Osteoblast (primary cell): ENCODE data around the gene RNGTT. TPM values are rescaled to one million over a fixed set of nuclear protein-coding genes. Genes with fewer than 3 reads are reported as not detected.
"Not testable (repeated sequence)": the region's sequence is repeated elsewhere in the genome, so short reads cannot be mapped to it uniquely, and the experiment has no call there.

Experiments used
- DNase-seq: peaks from one replicate; pipeline ENCODE4 v3.0.0; 2011; ENCODE audit warnings: low spot score, mixed read lengths; ENCODE audit not compliant: insufficient read length; ENCODE audit errors: missing footprints
- H2AFZ ChIP-seq: 2 replicates; pipeline ENCODE4 v1.6.0; 2011; ENCODE audit warnings: mild to moderate bottlenecking, low read length
- H3K27ac ChIP-seq: 2 replicates; pipeline ENCODE4 v1.5.1; 2011; ENCODE audit warnings: mild to moderate bottlenecking, low read depth, low read length, moderate library complexity
- H3K27me3 ChIP-seq: 2 replicates; pipeline ENCODE4 v1.6.0; 2012; ENCODE audit warnings: mild to moderate bottlenecking, control low read depth, inconsistent platforms, low read length, moderate library complexity; ENCODE audit not compliant: insufficient read depth
- H3K36me3 ChIP-seq: 2 replicates; pipeline ENCODE4 v1.5.1; 2011; ENCODE audit warnings: mild to moderate bottlenecking, low read length, control low read depth, moderate library complexity; ENCODE audit not compliant: insufficient read depth
- H3K4me1 ChIP-seq: 2 replicates; pipeline ENCODE4 v1.5.1; 2011; ENCODE audit warnings: mild to moderate bottlenecking, low read length, control low read depth, moderate library complexity; ENCODE audit not compliant: insufficient read depth
- H3K4me2 ChIP-seq: 2 replicates; pipeline ENCODE4 v1.6.0; 2011; ENCODE audit warnings: mild to moderate bottlenecking, low read length; ENCODE audit not compliant: insufficient read depth
- H3K4me3 ChIP-seq: fragments of 200-600 bp; sonication (generic); 3 replicates; pipeline ENCODE4 v1.5.1; 2012; ENCODE audit warnings: mild to moderate bottlenecking, low read length, inconsistent platforms; ENCODE audit not compliant: insufficient read depth
- H3K79me2 ChIP-seq: 2 replicates; pipeline ENCODE4 v1.6.0; 2012; ENCODE audit warnings: mild to moderate bottlenecking, low read length, control low read depth, inconsistent platforms; ENCODE audit not compliant: insufficient read depth
- H3K9me3 ChIP-seq: 2 replicates; pipeline ENCODE4 v1.5.1; 2011; ENCODE audit warnings: low read depth, low read length, control low read depth
- H4K20me1 ChIP-seq: 2 replicates; pipeline ENCODE4 v1.6.0; 2012; ENCODE audit warnings: mild to moderate bottlenecking, low read length, control low read depth; ENCODE audit not compliant: insufficient read depth
- CTCF ChIP-seq: IDR thresholded peaks from 2 replicates; pipeline ENCODE4 v1.5.1; 2011; ENCODE audit warnings: mild to moderate bottlenecking, low read depth, low read length, moderate library complexity; ENCODE audit errors: extremely low read depth
- total RNA-seq: library from RNA; depleted of rRNA; stranded (reverse); fragments of >200 nt; gene quantifications from 2 replicates; pipeline ENCODE4 v1.2.3, GENCODE V29; 2012

Gene RNGTT
- total RNA-seq, 1 donor: 19.2 TPM

- no peak for DNase-seq
- Histone ChIP-seq H3K4me1 (no peaks in the 10 kb centered on the region), H3K27ac (no peak overlapping the region), H3K4me3 (no peak overlapping the region), H3K4me2 (no peak overlapping the region), H3K27me3 (peaks cover 7% of the 10 kb centered on the region), H3K9me3 (no peaks in the 10 kb centered on the region), H3K79me2 (no peaks in the 10 kb centered on the region), H2AFZ (no peak overlapping the region), H3K36me3 (no peaks in the 10 kb centered on the region), H4K20me1 (no peaks in the 10 kb centered on the region)
- no peak for TF ChIP-seq CTCF
These were observed 12.0 kb upstream of the RNGTT start for GRCh38 chr6:88975369-88975768.

GRCh38 chr6:88972504-88973423 is 9.3 kb upstream of the RNGTT start:
- Histone ChIP-seq H3K4me3 (no peak overlapping the region), H3K4me2 (no peak overlapping the region), H3K27ac (no peak overlapping the region), H3K79me2 (no peaks in the 10 kb centered on the region), H2AFZ (no peak overlapping the region), H3K4me1 (no peaks in the 10 kb centered on the region), H3K36me3 (no peaks in the 10 kb centered on the region), H3K9me3 (no peaks in the 10 kb centered on the region), H4K20me1 (no peaks in the 10 kb centered on the region), H3K27me3 (peaks cover 7% of the 10 kb centered on the region)
- no peak for TF ChIP-seq CTCF
- DNase-seq: peak; percentile 69

DNA sequence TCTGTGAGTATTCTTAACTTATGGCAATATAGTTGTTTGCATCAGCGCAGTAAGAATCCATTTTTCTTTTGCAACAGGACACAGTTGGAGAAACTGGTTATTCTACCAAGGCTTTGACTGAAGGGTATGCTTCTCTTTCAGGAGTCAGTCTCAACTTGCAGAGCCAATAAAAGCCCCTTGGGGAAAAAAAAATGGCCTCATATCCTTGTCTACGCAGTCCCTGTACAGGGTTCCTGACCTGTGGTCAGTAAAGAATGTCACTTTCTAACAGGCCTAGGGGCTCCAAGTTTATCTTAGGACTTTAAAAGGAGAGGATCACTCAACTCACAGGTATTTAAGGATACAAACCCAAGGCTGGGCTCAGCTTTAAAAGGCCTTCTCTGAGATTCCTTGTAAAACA is 6.9 kb upstream of the RNGTT start:
- H3K36me3 ChIP-seq: no peaks in the 10 kb centered on the region
- H3K27ac ChIP-seq: no peak overlapping the region
- H2AFZ ChIP-seq: no peak overlapping the region
- H3K4me1 ChIP-seq: no peaks in the 10 kb centered on the region
- no peaks in the 10 kb centered on the region for H3K79me2 ChIP-seq
- peaks cover 4% of the 10 kb centered on the region for H3K27me3 ChIP-seq
- no peak overlapping the region for H3K4me2 ChIP-seq
- no peaks in the 10 kb centered on the region for H3K9me3 ChIP-seq
- DNase-seq: no peak
- no peaks in the 10 kb centered on the region for H4K20me1 ChIP-seq
- no peak for TF ChIP-seq CTCF
- H3K4me3 ChIP-seq: no peak overlapping the region

- not testable (repeated sequence) for H3K4me3 ChIP-seq, H3K79me2 ChIP-seq, H3K9me3 ChIP-seq, H3K4me2 ChIP-seq, H3K4me1 ChIP-seq, H3K36me3 ChIP-seq, H2AFZ ChIP-seq, DNase-seq, H3K27ac ChIP-seq, H3K27me3 ChIP-seq, H4K20me1 ChIP-seq
These were observed 5.8 kb upstream of the RNGTT start for GRCh38 chr6:88969255-88969654.
